GM18951 (cell line): ENCODE data around the gene NRG3.

Experiments
- POLR2A ChIP-seq: IDR thresholded peaks from 4 replicates; pipeline ENCODE4 v1.6.1; 2011; ENCODE audit warnings: mild to moderate bottlenecking; ENCODE audit not compliant: insufficient read length, insufficient read depth; ENCODE audit errors: extremely low read depth
- in situ Hi-C: fragments of 300-500 bp; cut with MboI; formaldehyde crosslinking; loops from one replicate; pipeline ENCODE4 v1.12.0; 2022; ENCODE audit warnings: low sequenced_read_pairs, mixed read lengths, inconsistent platforms; ENCODE audit not compliant: unreplicated experiment

The NRG3 gene

DNA sequence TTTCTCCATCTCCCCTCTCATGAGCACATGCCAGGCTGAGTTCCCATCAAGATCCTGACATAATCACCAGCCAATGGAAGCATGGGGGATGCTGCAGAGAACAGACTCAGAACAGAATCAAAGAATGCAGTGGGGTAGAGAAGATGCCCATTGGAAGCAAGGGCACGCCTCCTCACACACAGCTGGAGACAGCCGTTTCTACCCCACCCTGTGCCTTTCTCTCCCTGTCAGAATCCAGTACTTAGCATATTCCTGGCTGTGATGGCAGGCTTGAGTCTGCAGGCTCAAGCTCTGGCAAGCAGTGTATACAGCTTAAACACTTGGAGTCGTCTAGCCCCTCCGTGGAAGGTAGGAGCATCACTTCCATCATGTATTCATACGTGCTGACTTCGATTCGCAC lies 867.9 kb downstream of the NRG3 start:
- in situ Hi-C loops = no loop called here
- no peak for TF ChIP-seq POLR2A

DNA sequence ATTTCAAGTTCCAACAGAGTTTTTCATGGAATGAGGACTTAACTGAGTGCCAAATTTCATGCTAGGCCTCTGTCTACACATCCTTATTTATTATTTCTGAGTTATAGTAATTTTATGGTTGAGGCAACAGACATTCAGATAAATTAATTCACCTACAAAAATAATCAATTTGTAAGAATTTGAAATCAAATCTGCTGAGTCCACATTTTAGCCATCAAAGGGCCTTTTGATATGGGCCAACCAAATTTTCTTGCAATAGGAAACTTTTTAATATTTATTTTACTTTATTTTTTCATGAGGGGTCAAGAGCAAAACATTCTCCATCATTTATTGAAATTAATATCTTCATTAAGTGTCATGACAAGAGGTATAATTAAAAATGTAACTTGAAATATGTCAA lies 875.5 kb downstream of the NRG3 start:
- in situ Hi-C loops = no loop called here
- TF ChIP-seq POLR2A = no peak

DNA sequence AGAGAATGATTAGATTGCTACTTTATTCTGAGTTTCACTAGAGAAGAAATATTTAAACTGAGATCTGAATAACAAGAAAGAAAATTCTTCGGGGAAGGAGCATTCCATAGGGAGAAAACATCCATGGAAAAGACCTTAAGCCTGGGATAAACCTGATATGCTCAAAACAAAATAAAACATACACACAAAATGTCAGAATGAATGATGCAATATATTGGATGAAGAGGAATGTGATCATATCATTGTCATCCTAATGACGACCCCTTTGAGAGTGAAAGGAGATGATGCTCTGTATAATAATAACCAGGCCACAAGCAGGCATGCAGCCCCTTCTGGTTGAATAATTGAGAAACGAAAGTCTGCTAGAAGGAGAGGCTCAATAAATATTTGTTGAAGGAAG lies 882.4 kb downstream of the NRG3 start:
- in situ Hi-C loops = no loop called here
- TF ChIP-seq POLR2A = no peak

DNA sequence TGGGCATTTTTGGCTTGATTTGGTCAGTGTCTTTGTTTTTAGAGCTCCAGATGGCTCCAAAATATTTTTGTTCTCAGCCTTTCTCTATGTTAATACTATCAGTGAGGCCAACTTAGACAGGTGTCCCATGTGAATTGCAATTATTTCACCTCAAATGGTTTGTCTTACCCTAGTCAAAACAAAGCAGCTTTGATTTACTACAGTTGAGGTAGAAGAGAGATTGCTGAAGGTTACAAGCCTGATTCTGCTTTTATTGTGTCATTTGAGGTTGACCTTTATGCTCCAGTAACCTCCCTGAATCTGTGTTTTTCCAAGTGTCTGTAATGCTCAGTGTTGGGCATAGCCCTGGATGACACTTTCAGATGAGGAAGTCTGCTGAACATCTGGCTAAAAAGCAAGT lies 882.9 kb downstream of the NRG3 start:
- TF ChIP-seq POLR2A = no peak
- in situ Hi-C loops = no loop called here

DNA sequence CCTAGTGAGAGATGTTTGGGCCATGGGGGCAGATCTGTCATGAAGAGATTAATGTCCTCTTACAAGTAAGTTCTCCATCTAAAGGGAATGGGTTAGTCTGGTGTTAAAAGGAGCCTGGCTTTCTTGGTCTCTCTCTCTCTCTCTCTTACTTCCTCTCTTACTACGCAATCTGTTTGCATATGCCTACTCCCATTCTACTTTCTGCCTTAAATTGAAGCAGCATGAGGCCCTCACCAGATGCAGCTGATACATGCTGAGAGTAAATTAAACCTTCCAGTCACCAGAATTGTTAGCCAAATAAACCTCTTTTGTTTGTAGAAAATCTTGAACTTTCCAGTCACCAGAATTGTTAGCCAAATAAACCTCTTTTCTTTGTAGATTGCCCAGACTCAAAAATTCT lies 884.1 kb downstream of the NRG3 start:
- TF ChIP-seq POLR2A = no peak
- in situ Hi-C loops = no loop called here

DNA sequence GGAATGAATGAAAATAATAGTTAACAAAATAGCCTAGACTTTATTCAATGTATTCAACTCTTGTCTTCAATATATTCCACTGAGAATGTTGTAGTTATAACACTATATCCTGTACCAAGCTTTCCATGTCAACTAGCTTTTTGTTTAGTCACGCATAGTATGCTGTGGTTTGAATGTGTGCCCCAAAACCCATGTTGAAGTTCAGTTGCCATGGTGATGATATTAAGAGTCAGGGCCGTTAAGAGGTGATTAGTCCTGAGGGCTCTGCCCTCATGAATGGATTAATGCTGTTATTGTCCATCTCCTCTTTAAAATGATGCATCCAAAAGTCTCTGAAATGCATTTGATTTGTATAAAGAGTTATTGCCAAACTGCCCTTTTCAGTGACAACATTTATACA lies 887.6 kb downstream of the NRG3 start:
- TF ChIP-seq POLR2A = no peak
- in situ Hi-C loops = no loop called here

DNA sequence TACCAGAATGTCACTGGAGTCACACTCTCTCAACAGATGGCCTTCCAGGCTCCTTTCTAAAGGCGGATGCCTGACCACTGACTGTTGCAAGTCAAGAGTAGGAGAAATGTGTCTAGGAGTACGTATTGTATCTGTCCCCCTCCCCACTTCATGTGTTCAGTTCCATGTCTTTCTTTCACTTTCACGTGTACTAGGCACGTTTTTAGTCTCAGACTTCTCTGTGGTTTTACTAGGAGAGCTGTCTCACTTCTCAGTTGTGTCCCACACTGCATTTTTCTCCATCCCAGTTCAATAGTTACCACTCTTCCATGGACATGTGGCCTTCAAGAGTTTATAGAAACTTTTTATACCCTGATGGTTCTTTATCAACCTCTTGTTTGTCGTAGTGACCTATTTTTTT lies 893.0 kb downstream of the NRG3 start:
- no peak for TF ChIP-seq POLR2A
- in situ Hi-C loops = no loop called here

DNA sequence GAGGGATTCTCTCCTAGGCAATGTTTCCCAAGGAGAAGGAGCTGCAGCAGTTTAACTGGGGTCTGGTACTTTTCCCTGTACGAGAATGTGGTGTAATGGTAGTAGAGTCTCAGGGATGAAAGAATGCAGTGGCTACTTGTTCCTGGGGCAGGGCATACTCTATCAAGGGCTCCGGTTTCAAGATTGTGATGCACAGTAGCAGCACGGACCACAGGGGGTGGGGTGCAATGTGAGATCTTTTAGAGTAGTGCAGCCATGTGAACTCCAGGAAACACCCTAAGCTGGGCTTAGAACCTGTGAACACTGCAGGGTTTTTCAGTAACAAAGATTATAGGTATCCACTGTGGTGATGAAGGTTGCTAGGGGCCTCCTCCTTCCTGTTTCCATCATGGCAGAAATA lies 903.9 kb downstream of the NRG3 start:
- in situ Hi-C loops = no loop called here
- TF ChIP-seq POLR2A = no peak

DNA sequence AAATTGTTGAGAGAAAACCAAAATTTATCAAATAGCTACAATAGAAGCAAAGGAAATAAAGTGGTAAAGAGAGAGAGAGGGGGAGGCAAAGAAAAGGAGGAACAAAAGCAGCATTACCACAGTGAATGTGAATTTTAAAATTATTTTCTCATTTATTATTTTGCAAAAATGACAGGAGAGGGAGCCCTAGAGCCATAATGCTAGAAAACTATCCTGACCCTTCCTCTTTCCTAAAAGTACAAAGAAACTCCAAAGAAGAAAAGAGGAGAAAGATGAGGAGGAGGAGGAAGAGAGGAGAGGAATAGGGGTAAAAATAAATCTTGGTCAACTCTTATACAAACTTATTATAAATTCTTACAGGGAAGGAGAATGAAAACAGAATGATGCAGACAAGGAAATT lies 921.5 kb downstream of the NRG3 start:
- TF ChIP-seq POLR2A = no peak
- in situ Hi-C loops = no loop called here

DNA sequence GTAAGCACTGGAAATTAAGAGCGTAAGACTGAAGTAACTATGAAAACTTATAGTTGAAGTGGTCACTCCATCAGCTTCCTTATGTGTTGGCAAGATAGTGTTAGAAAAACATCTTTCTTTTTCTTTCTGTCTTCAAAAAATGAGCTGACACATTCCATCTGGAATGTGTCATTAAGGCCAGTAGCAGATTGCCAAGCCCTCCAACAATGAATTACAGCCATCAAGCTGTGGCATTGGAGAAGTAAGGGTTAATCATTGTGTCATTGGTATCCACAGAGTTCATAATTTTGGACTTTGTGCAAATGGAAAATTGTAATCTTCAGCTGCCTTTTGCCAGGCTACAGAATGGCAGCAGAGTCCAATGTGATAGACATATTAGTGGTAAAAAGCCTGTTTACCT lies 926.3 kb downstream of the NRG3 start:
- TF ChIP-seq POLR2A = no peak
- in situ Hi-C loops = loop anchor here (25.0 kb wide), 1 partner anchor 1061 kb away; no protein-coding TSS in a partner anchor

DNA sequence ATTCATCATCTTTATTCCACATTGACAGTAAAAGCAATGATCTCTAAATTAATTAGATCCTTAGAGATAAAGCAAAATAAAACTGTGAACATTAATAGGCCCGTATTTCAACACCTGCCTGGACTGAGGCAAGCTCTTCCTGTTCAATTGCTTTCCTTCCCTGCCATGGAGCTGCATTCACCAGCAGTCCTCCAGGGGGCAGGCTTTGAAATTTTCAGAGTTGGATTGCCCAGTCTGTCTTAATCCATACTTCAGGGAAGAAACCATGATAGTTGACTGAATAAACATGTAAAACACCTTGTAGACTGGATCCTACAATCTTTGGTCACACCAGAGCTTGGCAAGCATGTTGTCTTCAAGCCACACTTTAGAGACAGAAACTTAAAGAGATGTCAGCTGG lies 936.6 kb downstream of the NRG3 start:
- TF ChIP-seq POLR2A = no peak
- in situ Hi-C loops = loop anchor here (25.0 kb wide), 1 partner anchor 1051 kb away; no protein-coding TSS in a partner anchor

DNA sequence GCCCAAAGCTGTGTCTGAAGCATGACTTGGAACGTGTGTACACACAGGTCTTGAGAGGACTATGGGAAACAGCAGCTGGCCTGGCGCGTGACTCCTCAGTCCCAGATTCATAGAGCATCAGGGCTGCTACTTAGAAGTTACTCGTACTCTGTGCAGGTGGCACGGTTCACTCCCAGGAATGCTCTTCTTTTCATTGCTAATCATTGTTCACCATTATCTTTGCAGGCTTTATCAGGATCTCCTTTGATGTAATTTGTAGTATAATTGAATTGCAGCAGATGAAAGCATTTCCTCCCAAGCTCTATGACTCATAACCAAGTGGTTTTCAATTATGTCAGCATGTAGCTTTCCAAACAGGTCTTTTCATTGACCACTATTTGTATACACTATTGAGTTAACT lies 938.9 kb downstream of the NRG3 start:
- in situ Hi-C loops = loop anchor here (25.0 kb wide), 1 partner anchor 1048 kb away; no protein-coding TSS in a partner anchor
- no peak for TF ChIP-seq POLR2A

DNA sequence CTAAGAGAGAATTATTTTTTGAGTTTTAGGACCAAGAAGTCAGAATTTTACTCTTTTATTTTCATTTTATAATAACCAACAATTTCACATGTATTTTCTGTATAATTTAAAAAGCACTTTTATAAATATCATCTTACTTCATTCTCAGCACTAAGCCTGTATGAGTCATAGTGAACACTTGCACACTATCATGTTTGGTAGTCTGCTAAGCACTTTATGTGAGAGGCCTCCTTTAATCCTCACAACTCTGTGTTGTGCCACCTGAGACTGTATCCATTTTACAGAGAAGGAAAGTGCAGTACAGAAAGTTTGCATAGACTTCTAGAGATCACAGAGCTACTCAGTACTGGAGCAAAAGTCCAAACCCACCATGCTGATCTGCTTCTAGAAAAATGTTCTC lies 939.6 kb downstream of the NRG3 start:
- in situ Hi-C loops = loop anchor here (25.0 kb wide), 1 partner anchor 1048 kb away; no protein-coding TSS in a partner anchor
- no peak for TF ChIP-seq POLR2A

DNA sequence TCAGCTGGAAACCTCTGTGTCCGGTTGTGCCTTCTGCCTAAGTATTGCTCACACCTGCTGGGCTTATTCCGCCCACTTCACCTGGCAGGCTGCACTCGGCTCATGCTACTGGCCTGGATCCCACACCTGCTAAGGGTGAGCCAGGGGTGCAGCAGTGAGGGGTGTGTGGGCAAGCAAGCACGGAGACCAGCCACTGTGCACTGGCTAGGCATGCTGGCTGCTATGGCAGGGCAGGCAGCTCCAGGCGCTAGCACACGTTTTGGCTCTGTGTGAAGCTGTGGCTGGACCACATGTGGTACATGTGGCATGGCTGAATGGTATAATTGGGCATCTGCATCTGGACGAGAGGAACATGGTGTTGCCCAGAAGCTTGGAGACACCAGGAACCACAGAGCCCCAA lies 940.7 kb downstream of the NRG3 start:
- no peak for TF ChIP-seq POLR2A
- in situ Hi-C loops = loop anchor here (25.0 kb wide), 1 partner anchor 1047 kb away; no protein-coding TSS in a partner anchor

DNA sequence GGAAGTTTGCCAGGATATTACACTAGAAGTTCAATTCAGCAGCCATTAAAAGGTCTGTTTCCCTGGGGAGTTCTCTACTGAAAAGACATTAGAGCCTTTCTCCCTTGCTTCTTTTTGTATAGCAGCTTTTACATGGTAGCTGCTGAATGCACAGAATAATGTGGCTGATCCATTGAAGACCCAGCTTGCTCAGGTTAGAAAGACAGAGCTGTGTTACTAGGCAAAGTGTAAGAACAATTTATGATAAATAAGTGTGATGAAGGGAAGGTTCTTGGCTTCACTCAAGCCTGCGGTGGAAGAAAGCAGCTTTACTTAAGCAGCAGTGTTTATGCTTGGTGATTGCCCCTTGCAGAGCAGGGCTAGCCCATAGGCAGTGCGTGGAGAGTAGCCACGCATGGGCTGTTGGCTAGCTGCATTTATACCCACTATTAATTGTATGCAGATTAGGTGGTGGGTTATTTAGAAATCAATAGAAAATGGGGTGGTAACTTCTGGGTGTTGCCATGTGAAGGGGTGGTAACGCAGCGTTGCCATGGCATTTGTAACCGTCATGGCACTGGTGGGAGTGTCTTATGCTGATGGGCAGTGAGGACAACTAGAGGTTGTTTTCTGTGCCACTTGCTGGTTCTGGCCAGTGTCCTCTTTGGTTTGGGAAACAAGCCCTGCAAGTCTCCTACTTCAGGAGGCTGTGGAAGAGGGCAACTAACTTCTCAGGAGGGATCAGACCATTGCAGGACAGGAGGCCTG lies 942.9 kb downstream of the NRG3 start:
- in situ Hi-C loops = loop anchor here (25.0 kb wide), 1 partner anchor 1044 kb away; no protein-coding TSS in a partner anchor
- TF ChIP-seq POLR2A = no peak

DNA sequence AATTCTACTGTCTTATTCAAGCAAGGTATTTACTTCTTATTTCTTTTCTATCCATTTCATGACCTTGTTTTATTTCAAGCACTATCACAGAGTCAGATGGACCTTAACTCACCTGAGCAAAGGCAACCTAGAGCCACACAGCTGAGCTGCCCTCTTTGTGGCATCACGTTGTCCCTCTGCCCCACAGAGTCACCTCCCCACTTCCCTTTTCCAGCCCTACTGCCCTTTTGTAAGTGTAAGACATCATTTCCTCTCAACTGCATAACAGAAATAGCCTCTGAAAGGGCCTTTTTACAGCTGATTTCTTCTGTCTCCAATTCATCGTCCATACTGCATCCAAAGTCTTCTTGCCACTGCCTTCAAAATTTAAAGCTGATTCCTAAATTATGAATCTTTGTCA lies 946.0 kb downstream of the NRG3 start:
- TF ChIP-seq POLR2A = no peak
- in situ Hi-C loops = loop anchor here (25.0 kb wide), 1 partner anchor 1041 kb away; no protein-coding TSS in a partner anchor
